ENCODE data around the gene MGST2.
A peak's percentile ranks its signal among the peaks of the same experiment; 100 is the strongest.

GRCh38 chr4:139655116-139655515, 10.5 kb upstream of the MGST2 start:
- TF ChIP-seq CTCF (IDR thresholded peaks at IDR 0.05; ENCODE audit: low read depth, low read length, poor library complexity, severe bottlenecking) (peak; percentile 54), EZH2phosphoT487 (IDR thresholded peaks at IDR 0.05; ENCODE audit: borderline replicate concordance, low read length) (no peak)

Data from DOHH2 (cell line).